Ovary (tissue), 3 donors: ENCODE measurements around the gene NME7.

ENCODE experiments used
- EP300 ChIP-seq: sonication (generic); formaldehyde crosslinking; IDR thresholded peaks from one replicate; pipeline ENCODE4 v1.6.1; 2017; ENCODE audit warnings: antibody characterized with exemption
- POLR2A ChIP-seq: fragments of 450-650 bp; IDR thresholded peaks from one replicate; pipeline ENCODE4 v1.6.1; 2017; ENCODE audit warnings: antibody characterized with exemption, mild to moderate bottlenecking, moderate library complexity
- TF ChIP-seq, protein P1 (sequence below), 3 donors: fragments of 450-650 bp in 2 of 3; fragments of 200-600 bp in 1 of 3; IDR thresholded peaks; one replicate each; pipeline versions ENCODE4 v1.5.1 to v1.8.0; 2016 to 2022; ENCODE audit warnings: antibody characterized with exemption in 3 of 3, mild to moderate bottlenecking in 1 of 3
- donor health status: DM: no; HTN: no; CAD: no.

DNA sequence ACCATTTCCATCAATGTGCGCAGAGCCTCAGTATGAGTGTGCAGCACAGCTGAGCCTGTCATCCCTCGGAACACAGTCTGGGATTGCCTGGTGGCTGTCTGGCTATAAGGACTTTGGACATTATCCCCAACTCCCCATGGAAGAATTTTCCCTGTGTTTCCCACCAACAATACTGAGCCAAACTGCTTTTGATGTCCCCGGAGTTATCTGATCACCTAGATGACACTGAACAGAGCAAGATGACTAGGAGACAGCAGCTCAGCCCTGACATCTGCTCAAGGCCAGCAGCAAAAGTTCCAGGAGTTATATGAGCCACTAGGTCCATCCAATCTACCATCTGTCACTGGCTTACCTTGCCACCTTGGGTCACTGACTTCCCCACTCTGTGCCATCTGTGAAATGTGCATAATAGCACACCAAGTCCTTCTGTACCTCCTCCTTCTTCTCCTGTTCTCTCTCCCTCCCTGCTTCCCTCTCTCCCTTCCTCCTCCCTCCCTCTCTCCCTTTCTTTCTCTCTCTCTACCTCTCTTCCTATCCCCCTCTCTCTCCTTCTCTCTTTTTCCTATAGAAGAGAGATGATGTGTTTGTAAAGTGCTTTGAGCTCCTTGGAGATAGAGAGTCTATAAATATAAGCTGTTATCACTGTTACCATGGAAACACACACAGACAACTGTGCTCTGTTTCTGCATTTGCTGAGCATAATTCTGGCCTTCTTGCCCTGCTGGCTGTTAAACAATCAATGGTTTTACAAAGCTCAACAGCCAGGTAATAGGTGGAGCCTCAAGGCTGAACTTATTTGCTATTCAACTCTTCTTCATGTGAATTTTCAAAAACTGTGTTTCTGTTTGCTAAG lies 280.8 kb downstream of the NME7 start:
- TF ChIP-seq EP300 (no peak), POLR2A (no peak)
- TF ChIP-seq, protein P1, sequence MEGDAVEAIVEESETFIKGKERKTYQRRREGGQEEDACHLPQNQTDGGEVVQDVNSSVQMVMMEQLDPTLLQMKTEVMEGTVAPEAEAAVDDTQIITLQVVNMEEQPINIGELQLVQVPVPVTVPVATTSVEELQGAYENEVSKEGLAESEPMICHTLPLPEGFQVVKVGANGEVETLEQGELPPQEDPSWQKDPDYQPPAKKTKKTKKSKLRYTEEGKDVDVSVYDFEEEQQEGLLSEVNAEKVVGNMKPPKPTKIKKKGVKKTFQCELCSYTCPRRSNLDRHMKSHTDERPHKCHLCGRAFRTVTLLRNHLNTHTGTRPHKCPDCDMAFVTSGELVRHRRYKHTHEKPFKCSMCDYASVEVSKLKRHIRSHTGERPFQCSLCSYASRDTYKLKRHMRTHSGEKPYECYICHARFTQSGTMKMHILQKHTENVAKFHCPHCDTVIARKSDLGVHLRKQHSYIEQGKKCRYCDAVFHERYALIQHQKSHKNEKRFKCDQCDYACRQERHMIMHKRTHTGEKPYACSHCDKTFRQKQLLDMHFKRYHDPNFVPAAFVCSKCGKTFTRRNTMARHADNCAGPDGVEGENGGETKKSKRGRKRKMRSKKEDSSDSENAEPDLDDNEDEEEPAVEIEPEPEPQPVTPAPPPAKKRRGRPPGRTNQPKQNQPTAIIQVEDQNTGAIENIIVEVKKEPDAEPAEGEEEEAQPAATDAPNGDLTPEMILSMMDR (IDR thresholded peaks at IDR 0.05), result no peak
